Esophagus muscularis mucosa (tissue), 3 donors: ENCODE data around the gene MMP10.

Source experiments
- POLR2A ChIP-seq: fragments of 450-650 bp; IDR thresholded peaks from one replicate; pipeline ENCODE4 v1.6.1; 2017; ENCODE audit warnings: antibody characterized with exemption, moderate library complexity, mild to moderate bottlenecking, low read depth
- POLR2AphosphoS5 ChIP-seq, 2 donors: sonication (generic); formaldehyde crosslinking; IDR thresholded peaks; one replicate each; pipeline ENCODE4 v1.6.1; 2017; ENCODE audit warnings: antibody characterized with exemption in 2 of 2
- TF ChIP-seq, protein P1 (sequence below), 3 experiments: fragments of 200-600 bp in 2 of 3; fragments of 450-650 bp in 1 of 3; sonication (generic) in 2 of 3; IDR thresholded peaks; one replicate each; pipeline ENCODE4 v1.5.1; 2017 to 2019; ENCODE audit warnings: antibody characterized with exemption in 3 of 3, mild to moderate bottlenecking in 2 of 3, moderate library complexity in 1 of 3

- TF ChIP-seq, protein P1, sequence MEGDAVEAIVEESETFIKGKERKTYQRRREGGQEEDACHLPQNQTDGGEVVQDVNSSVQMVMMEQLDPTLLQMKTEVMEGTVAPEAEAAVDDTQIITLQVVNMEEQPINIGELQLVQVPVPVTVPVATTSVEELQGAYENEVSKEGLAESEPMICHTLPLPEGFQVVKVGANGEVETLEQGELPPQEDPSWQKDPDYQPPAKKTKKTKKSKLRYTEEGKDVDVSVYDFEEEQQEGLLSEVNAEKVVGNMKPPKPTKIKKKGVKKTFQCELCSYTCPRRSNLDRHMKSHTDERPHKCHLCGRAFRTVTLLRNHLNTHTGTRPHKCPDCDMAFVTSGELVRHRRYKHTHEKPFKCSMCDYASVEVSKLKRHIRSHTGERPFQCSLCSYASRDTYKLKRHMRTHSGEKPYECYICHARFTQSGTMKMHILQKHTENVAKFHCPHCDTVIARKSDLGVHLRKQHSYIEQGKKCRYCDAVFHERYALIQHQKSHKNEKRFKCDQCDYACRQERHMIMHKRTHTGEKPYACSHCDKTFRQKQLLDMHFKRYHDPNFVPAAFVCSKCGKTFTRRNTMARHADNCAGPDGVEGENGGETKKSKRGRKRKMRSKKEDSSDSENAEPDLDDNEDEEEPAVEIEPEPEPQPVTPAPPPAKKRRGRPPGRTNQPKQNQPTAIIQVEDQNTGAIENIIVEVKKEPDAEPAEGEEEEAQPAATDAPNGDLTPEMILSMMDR (IDR thresholded peaks at IDR 0.05): no peak
- TF ChIP-seq POLR2A (no peak), POLR2AphosphoS5 (IDR thresholded peaks at IDR 0.05) (no peak)
These were observed 9.1 kb downstream of the MMP10 start for GRCh38 chr11:102771351-102771750.
